ENCODE measurements around the gene GULP1.

GULP1 gene

GRCh38 chr2:188381614-188382013 is 89.9 kb downstream of the GULP1 start:
- DNase-seq, result no peak

- no peak for DNase-seq
These were observed 90.4 kb downstream of the GULP1 start for GRCh38 chr2:188382107-188382506.

GRCh38 chr2:188383158-188383557 is 91.5 kb downstream of the GULP1 start:
- DNase-seq, result no peak

- DNase-seq, result no peak
These were observed 94.2 kb downstream of the GULP1 start for GRCh38 chr2:188385857-188386256.

- DNase-seq, result no peak
These were observed 97.2 kb downstream of the GULP1 start for GRCh38 chr2:188388831-188389230.

GRCh38 chr2:188391354-188391753 is 99.7 kb downstream of the GULP1 start:
- DNase-seq, result no peak

GRCh38 chr2:188394931-188395472 is 103.3 kb downstream of the GULP1 start:
- DNase-seq, result no peak

- DNase-seq, result no peak
These were observed 104.4 kb downstream of the GULP1 start for GRCh38 chr2:188395903-188396689.

GRCh38 chr2:188399159-188399558 is 107.5 kb downstream of the GULP1 start:
- DNase-seq, result no peak

- no peak for DNase-seq
These were observed 112.0 kb downstream of the GULP1 start for GRCh38 chr2:188403676-188404075.

- no peak for DNase-seq
These were observed 112.8 kb downstream of the GULP1 start for GRCh38 chr2:188404341-188405004.

- DNase-seq, result no peak
These were observed 114.7 kb downstream of the GULP1 start for GRCh38 chr2:188406414-188406813.

- DNase-seq, result no peak
These were observed 119.0 kb downstream of the GULP1 start for GRCh38 chr2:188410504-188411235.

GRCh38 chr2:188412190-188412589 is 120.5 kb downstream of the GULP1 start:
- no peak for DNase-seq

- no peak for DNase-seq
These were observed 122.7 kb downstream of the GULP1 start for GRCh38 chr2:188414411-188414810.

GRCh38 chr2:188414869-188415753 is 123.4 kb downstream of the GULP1 start:
- no peak for DNase-seq

- no peak for DNase-seq
These were observed 124.0 kb downstream of the GULP1 start for GRCh38 chr2:188415754-188416083.

- no peak for DNase-seq
These were observed 124.7 kb downstream of the GULP1 start for GRCh38 chr2:188416367-188416766.

GRCh38 chr2:188422726-188423125 is 131.1 kb downstream of the GULP1 start:
- DNase-seq, result no peak

GRCh38 chr2:188425266-188425665 is 133.6 kb downstream of the GULP1 start:
- DNase-seq, result no peak

- DNase-seq, result no peak
These were observed 134.4 kb downstream of the GULP1 start for GRCh38 chr2:188426121-188426520.

GRCh38 chr2:188430705-188431104 is 139.0 kb downstream of the GULP1 start:
- no peak for DNase-seq

GRCh38 chr2:188434018-188434417 is 142.3 kb downstream of the GULP1 start:
- no peak for DNase-seq

Measured in NCI-H2171 (cell line).